HG03060 (cell line): ENCODE data around the gene RBM28.

Experiments
- ATAC-seq: cut with Tn5 transposase; IDR thresholded peaks from one replicate; pipeline ENCODE4 v1.9.1; 2021; ENCODE audit warnings: low read depth, moderate number of reproducible peaks; ENCODE audit not compliant: unreplicated experiment

RBM28 gene

GRCh38 chr7:128376077-128376476, 32.4 kb upstream of the RBM28 start:
- no peak for ATAC-seq

- no peak for ATAC-seq
Observed at GRCh38 chr7:128374041-128374440, 30.3 kb upstream of the RBM28 start.

GRCh38 chr7:128373606-128374005, 29.9 kb upstream of the RBM28 start:
- no peak for ATAC-seq

DNA sequence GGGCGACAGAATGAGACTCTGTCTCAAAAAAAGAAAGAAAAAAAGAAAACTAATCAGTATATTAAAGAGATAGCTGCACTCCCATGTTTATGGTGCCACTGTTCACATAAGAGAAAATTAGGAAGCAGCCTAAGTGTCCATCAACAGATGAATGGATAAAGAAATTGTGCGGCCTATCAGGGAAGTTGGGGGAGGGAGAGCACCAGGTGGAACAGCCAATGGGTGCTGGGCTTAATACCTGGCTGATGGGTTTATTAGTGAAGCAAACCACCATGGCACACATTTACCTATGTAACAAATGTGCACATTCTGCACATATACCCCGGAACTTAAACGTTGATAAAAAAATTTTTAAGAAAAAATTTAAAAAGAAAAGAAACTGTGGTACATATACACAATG, 26.8 kb upstream of the RBM28 start:
- ATAC-seq = no peak

DNA sequence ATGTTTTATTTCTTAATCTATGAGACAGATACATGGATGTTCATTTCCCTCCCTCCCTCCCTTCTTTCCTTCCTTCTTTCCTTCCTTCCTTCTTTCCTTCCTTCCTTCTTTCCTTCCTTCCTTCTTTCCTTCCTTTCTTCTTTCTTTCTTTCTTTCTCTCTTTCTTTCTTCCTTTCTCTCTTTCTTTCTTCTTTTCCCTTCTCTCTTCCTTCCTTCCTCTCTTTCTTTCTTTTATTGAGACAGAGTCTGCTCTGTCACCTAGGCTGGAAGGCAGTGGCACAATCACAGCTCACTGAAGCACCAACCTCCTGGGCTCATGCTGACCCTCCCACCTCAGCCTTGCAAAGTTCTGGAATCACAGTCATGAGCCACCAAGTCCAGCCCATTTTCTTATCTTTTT, 23.3 kb upstream of the RBM28 start:
- no peak for ATAC-seq

DNA sequence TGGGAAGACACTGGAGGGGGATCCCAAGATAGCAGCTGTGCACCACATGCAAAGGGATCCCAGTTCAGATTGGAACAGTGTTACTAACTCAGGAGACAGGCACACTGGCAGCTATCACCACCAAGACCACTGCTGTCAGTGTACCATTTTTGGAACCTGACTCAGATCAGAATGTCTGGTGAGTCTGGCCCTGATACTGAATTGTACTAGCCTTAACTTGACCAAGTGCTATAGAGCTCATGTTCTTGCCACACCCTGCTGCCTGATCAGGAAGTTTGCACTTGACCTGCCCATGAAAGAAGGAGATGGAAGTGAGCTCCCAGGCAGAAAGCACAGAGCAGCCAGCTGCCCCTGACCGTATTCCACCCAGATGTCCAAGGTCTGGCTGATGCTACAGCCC, 22.6 kb upstream of the RBM28 start:
- no peak for ATAC-seq

GRCh38 chr7:128365432-128365831, 21.7 kb upstream of the RBM28 start:
- ATAC-seq = no peak

DNA sequence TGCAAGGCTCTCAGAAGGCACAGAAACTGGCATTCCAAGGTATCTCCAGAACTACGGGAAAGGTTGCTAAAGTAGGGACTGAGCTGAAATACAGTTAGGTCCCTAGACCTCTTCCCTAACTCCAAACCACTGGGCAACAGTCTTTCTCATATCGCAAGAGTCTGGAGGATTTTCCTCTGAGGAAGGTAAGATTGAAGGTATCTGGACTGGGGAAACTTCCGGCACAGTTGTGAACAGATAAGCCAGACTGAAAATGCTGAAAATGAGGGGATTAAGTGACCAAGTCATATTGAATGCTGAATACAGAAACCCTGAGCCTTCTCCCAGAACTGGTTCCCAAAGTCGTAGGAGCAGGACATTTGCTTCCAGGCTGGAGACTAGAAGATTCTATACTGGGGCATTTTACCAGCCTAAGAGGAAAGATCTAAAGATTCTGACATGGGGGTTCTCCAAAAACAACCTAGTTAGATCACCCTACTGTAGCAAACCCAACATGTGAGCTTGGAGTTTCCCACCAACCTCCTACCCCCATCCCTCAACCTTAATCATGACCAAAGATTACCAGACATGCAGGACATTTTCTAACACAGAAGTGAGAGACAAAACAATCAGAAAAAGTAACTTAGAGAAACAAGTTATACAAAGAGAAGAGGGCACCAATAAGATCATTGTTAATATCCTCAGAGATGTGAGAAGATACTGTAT, 20.6 kb upstream of the RBM28 start:
- no peak for ATAC-seq

DNA sequence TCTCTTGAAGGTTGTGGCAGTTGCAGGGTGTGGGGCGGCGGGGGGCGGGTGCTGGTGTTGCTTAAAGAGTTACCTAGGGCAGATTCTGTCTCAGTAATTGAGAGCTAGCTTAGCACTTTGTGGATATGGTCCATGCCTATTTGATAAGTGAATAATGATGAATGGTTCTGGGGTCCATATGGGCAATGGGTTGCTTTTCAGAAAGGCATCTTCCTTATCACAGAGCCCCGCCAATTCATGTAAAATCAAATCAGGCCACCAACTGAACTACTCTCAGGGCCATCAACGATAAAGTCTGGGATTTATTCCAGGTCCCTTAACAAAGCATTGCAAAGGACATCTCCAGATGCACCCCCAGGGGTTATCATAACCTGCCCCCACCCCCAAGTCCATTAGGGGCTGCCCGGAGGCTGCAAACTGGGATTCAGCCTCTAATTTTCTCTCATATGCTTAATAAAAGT, 19.6 kb upstream of the RBM28 start:
- ATAC-seq = no peak

GRCh38 chr7:128362670-128363069, 19.0 kb upstream of the RBM28 start:
- no peak for ATAC-seq

GRCh38 chr7:128361411-128362379, 18.0 kb upstream of the RBM28 start, which contains the start of gene PRRT4:
TSS of gene PRRT4 (minus strand) at chr7:128361690.
- ATAC-seq = no peak

DNA sequence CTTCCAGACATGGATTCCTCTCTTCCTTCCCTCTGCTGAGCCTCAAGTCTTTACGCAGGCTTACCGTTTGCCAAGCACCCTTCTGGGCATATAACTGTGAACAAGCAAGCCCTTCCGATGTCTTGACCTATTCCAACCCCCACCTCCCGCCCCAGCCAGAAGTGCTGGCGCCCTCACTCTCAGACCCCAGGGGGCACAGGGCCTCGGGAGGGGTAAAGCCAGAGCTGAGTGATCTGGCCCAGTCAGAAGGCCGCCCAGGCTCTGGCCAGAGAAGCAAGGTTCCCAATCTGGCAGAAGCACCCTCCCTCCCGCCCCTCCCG, 16.6 kb upstream of the RBM28 start:
- ATAC-seq = no peak

DNA sequence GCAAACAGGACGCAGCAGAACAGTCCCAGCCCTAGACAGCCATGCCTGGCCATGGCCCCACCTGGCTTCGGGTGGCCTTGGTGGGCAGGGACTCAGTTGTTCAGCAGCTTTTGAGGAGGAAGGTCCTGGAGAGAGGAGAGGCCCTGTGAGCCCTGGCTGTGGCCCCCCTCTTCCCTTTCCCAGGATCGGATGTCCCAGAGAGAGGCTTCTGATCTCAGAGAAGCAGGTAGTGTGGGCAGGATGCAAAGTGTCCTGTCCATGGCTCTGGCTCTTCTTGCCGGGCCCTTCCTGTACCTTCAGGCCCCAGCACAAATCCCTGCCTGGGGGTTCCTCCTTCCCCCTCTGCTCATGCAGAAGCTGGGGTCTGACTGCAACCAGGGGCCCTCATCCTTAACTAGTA, 16.2 kb upstream of the RBM28 start:
- ATAC-seq = no peak

GRCh38 chr7:128359336-128359735, 15.6 kb upstream of the RBM28 start:
- no peak for ATAC-seq

- no peak for ATAC-seq
Observed at GRCh38 chr7:128358233-128358632, 14.5 kb upstream of the RBM28 start.

DNA sequence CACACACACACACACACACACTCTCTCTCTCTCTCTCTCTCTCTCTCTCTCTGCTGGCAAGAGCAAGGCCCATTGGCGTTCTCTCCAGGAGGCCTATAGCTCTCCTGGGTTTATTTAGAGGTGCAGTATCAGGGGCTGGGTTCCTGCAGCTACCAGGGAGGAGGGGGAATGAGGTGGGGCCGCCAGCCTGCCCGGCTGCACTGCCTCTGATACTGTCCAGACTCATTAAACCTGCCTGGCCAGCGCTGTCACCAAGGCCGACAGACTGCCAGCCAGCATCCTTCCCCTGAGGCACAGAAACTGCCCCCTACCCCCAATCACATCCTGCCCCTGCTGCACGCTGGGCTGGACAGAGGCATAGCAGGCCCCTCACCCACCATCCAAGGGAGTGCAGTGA, 13.5 kb upstream of the RBM28 start:
- no peak for ATAC-seq

- ATAC-seq = no peak
Observed at GRCh38 chr7:128356546-128357216, 13.0 kb upstream of the RBM28 start.

- ATAC-seq = no peak
Observed at GRCh38 chr7:128353610-128354009, 9.9 kb upstream of the RBM28 start.

GRCh38 chr7:128353189-128353588, 9.5 kb upstream of the RBM28 start:
- ATAC-seq = no peak

DNA sequence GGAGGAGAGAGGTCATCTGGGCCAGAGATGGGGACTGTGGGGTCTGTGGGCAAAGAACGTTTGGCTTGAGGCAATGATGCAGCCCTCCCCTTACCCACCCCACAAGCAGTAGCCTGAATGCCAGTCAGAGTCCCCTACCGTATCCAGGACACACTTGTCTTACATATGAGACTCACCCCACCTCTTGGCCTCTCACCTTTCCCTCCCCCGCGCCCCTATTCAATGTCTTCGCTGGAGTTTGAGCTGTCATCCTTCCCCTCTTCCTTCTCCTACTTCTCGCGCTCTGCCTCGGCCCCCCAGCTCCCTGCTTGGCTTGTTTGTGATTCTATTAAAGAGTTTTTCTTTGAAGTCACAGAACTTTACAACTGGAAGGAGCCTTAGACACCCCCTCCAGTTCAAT, 8.9 kb upstream of the RBM28 start:
- no peak for ATAC-seq

DNA sequence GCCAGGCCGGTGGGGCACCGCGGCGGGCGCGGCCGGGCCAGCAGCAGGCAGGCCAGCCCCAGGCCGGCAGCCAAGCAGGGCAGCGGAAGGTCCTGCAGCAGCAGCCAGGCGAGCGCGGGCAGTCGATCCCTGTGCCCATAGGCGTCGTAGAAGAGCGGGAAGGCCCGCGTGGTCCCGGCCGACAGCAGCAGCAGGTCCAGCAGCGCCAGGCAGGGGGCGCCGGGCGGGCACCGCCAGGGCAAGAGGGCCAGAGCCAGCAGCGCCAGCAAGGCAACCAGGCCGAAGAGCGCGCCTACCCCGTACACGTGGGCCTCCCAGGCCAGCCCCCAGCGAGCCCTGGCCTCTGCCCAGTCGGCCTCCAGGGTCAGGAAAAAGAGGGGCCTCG, 8.4 kb upstream of the RBM28 start:
- ATAC-seq = no peak
